ENCODE data around the gene GAD1.

The GAD1 gene

GRCh38 chr2:170818036-170818751, 1.5 kb downstream of the GAD1 start:
- no peak for DNase-seq

- no peak for DNase-seq
Observed at GRCh38 chr2:170818752-170819470, 2.2 kb downstream of the GAD1 start.

- no peak for DNase-seq
Observed at GRCh38 chr2:170819680-170820664, 3.3 kb downstream of the GAD1 start.

- DNase-seq = no peak
Observed at GRCh38 chr2:170820757-170821530, 4.3 kb downstream of the GAD1 start.

GRCh38 chr2:170821531-170822289, 5.0 kb downstream of the GAD1 start:
- no peak for DNase-seq

GRCh38 chr2:170822290-170823087, 5.8 kb downstream of the GAD1 start:
- no peak for DNase-seq

- DNase-seq = no peak
Observed at GRCh38 chr2:170823088-170823897, 6.6 kb downstream of the GAD1 start.

GRCh38 chr2:170823898-170824215, 7.2 kb downstream of the GAD1 start:
- no peak for DNase-seq

- DNase-seq = no peak
Observed at GRCh38 chr2:170824526-170825015, 7.9 kb downstream of the GAD1 start.

GRCh38 chr2:170827841-170828532, 11.3 kb downstream of the GAD1 start:
- DNase-seq = no peak

GRCh38 chr2:170828533-170828916, 11.8 kb downstream of the GAD1 start:
- no peak for DNase-seq

GRCh38 chr2:170829036-170829435, 12.3 kb downstream of the GAD1 start:
- no peak for DNase-seq

- DNase-seq = no peak
Observed at GRCh38 chr2:170830166-170830565, 13.5 kb downstream of the GAD1 start.

- no peak for DNase-seq
Observed at GRCh38 chr2:170831115-170831514, 14.4 kb downstream of the GAD1 start.

- DNase-seq = no peak
Observed at GRCh38 chr2:170836027-170836426, 19.3 kb downstream of the GAD1 start.

GRCh38 chr2:170840717-170841210, 24.1 kb downstream of the GAD1 start:
- DNase-seq = no peak

- no peak for DNase-seq
Observed at GRCh38 chr2:170842785-170843184, 26.1 kb downstream of the GAD1 start.

- no peak for DNase-seq
Observed at GRCh38 chr2:170843656-170844055, 27.0 kb downstream of the GAD1 start.

- DNase-seq = no peak
Observed at GRCh38 chr2:170845343-170845742, 28.7 kb downstream of the GAD1 start.
